GM21825 (cell line): ENCODE measurements around the gene ZNF608.

Source experiments
- ATAC-seq: cut with Tn5 transposase; IDR thresholded peaks from one replicate; pipeline ENCODE4 v1.9.1; 2021; ENCODE audit warnings: mild to moderate bottlenecking, moderate library complexity; ENCODE audit not compliant: unreplicated experiment

ZNF608 gene

DNA sequence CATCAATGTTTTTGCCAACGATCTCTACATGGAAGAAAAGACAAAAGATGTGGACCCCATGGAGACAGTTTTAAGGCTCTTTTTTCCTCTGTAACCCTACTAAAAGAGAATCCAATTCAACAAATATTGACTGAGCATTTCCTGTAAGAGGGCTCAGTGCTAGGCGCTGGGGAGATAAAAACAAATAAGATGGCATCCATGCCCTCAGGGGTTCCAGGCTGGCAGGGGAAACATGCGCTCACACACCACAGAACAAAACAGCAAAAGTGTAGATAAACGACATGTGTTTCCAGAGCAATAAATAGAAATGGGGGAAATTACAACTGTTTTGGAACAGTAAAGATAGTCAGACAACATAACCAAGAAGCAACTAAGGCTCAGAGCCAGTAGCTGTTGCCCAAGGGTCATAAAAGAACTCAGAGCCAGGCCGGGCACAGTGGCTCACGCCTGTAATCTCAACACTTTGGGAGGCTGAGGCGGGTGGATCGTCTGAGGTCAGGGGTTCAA, 25.2 kb downstream of the ZNF608 start:
- ATAC-seq = no peak

DNA sequence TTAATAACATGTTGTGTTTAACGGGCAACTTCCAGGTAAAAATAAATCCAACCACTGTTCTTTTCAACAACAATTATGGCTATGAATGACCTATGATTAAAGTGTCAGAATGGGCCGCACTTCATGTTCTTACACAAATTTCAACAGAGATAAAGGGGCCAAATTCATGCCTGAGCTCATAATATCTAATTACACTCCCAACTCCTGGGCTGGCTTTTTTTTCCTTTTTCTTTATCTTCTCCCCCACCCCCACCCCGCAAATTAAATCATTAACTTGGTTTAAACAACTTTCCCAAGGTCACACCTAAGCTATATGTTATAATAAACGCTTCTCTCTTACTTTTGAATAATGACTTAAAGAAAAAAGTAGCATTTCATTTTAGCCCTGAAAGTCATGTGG, 25.8 kb downstream of the ZNF608 start:
- no peak for ATAC-seq

DNA sequence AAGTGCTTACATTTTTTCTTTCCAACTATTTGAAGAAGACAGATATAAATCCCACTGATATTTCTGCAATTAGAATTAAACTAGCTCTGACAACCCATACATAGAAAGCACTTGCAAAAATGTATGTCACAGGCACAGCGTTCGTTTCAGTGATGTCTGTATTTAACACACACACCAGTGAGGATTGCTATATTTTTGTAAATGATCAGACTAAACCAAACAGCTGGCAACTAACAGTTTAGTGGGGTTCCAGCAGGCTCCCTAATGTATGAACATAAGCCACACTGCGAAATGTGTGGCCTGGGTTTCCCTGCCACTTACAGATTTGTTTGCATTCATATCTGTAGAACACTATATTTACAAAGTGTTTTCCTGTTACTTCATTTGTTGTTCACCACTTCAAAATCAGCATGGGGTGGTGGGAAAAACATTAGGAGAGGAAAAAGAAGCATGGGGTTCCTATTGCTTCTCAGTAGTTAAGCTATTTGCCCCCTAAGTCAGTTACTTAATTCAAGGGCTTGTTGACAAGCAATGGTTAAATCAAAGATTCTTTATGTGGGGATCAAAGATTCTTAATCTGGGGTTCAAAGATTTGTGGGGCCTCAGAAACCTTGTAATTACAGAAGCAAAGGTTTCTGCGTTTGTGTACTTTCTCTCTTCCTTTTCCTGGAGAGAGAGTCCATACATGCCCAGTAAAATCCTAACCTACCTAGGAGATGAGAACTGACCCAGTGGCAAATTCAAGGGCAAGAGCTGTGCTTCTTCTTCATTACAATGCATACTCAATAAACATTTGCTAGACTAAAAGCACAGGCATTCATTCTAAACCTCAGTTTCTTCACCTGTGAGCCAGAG, 27.1 kb downstream of the ZNF608 start:
- no peak for ATAC-seq

DNA sequence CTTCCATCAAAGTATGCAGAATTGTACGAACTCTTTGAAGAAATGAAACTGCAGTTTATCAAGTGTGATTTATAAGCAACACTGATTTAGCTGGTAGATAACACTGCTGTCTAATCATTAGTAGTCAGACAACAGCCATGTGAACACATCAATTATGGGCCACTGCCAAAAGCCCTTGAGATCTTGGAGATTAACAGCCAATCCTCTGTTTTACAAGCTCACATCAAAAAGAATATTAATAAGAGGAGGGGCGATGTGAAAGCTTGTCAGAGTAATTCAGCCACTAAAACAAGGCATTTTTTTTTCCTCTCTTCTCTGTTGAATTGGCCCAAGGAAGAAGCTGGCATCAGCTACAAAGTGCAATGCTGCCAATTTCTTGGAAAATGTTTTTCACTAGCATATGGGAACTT, 28.1 kb downstream of the ZNF608 start:
- no peak for ATAC-seq

DNA sequence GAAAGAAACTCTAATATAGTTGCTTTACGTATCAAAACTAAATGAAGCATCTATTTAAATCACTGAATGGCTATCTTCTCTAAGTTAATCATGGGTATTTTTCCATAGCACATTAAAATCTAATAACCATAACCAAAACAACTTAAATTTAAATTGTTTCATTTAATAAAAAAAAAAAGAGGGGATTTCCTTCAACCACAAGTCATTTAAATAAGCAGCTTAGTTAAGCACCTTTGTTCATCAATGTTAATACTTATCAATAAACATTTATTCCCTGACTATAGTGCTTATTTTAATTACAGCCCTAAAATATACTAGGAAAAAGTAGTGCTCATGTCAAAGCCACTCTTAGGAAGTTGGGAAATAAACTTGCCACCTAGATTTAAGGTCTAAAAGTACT, 30.3 kb downstream of the ZNF608 start:
- no peak for ATAC-seq

DNA sequence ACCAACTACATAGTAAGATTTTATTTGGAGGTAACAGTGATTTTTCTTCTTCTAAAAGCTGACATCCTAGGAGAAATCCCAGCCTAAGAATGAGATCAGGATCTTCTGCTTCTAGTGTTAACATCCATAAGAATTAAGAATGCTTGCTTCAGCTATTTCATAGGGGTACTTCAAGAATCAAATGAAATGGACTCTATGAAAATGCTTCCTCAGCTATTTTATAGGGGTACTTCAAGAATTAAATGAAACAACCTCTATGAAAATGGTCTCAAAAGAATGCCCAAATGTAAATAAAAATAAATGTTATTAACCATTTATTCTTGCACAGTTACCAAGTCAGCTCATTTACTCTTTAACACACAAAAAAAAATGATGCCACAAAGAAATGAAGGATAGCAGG, 31.5 kb downstream of the ZNF608 start:
- no peak for ATAC-seq

DNA sequence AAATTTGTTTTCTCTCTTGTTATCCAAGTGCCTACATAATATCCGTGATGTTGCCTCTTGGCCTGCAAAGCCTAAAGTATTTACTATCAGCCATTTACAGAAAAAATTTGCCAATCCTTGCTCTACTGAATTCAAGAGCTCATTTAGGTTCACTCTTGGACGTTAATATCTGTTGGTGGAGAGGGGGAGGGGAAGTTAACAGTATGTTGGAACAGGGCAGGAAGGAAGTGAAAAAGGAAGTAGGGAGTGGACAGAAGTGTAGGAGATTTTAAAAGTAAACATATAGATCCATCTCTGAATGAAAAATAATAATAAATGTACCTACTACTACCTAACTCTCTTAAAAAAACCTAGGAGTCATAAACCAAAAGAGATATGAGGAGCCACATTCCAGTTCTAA, 32.8 kb downstream of the ZNF608 start:
- no peak for ATAC-seq

DNA sequence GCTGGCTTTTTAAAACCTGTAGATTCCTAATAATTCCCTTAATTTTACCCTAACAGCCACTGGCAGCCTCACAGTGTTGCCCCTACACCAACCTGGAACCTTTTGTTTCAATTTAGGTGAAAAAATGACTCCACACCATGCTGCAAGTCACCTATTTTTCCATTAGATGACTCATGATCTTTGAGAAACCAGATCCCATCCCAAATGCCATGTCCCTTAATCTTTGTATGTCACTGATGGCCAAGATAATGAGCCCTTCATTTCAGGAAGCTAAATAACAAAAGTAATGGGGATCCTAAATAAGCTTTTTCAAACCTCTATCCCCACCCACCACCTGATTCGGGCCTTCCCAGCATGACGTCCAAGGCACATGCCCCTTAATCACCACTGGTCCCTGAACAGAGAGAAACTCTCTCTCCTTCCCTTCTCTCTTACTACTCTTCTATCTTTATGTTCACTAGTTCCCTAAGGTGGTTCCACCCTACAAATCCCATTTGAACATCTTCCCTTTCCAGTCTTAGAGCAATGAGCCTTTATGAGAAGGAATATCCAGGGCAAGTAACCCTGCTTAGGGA, 33.6 kb downstream of the ZNF608 start:
- no peak for ATAC-seq

DNA sequence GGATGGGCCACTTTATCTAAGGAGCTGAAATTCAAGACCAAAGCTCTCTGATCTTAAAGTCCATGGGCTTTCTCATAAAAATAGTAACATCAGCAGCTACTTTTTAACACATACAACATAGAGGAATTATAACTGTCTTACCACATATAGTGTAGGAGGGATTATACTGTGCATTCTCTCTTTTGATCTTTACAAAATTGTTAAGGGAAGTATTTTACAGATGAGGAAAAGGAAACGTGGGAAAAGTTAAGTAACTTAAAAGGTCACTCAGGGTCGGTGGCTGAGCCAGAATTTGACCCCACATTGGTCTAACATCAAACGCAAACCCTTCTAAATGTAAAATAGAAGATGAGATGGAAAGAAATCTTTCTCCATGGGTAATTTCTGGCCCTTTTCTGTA, 38.4 kb downstream of the ZNF608 start:
- ATAC-seq = no peak

DNA sequence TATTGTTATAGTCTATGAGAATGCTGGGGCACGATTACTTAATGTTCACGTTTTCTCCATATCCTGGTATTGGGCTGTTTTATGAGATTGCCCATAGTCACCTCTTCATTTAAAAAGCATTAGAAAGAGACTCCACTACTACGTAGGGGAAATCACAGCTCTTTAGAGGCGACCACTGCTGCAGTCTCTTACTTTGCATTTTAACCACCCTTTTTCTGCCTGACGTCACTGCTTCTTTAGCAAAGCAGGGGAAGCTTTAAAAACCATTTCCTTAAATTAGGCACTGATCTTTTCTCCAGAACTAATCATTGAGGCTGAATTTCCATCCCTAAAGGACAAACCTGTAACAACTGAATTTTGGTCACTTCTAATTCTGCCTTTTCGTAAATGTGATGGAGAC, 38.9 kb downstream of the ZNF608 start:
- ATAC-seq = no peak

DNA sequence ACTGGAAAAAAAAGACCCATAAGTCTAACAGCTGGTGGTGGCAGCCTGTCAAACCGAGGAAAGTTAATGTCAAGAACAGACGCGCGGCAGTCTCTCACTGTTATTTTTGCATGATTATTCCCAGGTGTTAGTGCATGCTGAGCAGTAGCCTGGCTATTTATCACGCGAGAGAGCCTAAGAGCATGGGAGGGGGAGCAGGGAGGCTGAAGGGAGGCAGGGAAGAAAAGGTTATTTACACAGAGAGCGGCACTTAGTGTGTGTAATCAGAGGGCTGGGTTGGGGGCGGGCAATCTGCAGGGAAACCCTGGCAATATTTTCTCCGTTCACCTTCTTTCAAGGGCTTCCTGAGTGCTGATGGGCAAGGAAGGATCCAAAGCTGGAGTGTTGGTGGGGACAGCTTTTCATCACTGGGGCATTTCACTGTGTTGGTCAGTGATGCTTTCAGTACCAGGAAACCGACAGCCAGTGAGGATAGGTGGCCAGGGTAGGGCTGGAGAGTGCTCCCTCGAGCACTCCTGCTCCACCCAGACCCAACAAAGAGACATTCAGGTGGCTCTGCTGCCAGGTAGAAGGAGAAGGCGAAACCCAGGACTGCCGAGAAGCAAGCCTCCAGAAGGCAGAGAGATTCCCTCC, 39.6 kb downstream of the ZNF608 start:
- no peak for ATAC-seq

DNA sequence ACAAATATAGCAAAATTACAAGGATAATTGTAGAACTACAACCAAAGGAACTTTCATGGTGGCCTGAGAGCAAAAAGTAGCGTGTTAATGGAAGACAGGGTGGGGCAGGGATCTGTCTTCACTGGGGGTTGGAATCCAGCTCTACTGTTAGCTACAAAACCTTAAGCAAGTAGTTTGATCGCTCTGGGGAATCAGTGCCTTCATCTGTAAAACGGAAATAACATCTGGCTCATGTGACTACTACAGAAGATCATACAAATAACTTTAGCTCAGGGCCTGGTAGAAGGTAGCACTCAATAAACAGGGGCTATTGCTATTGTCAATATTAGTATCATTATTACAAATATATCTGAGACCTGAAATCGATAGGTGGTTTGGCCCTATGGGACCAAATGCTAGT, 40.4 kb downstream of the ZNF608 start:
- no peak for ATAC-seq

DNA sequence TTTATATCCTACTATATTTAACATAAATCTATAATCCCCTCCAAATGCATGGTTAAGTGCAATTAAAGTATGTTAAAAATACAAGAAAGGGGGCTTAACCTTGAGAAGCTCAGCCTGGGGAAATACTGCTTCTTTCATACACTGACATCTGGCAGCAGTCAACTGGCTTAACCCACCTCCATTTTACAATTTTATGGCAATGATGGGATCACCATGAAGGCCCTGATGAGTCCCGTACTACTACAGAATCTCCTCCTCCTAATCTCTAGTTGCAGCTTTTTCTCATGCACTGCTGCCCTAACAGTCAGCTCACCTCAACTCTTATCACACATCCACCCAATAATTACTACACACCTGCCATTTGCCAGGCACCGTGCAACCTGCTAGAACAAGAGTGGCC, 40.9 kb downstream of the ZNF608 start:
- no peak for ATAC-seq

DNA sequence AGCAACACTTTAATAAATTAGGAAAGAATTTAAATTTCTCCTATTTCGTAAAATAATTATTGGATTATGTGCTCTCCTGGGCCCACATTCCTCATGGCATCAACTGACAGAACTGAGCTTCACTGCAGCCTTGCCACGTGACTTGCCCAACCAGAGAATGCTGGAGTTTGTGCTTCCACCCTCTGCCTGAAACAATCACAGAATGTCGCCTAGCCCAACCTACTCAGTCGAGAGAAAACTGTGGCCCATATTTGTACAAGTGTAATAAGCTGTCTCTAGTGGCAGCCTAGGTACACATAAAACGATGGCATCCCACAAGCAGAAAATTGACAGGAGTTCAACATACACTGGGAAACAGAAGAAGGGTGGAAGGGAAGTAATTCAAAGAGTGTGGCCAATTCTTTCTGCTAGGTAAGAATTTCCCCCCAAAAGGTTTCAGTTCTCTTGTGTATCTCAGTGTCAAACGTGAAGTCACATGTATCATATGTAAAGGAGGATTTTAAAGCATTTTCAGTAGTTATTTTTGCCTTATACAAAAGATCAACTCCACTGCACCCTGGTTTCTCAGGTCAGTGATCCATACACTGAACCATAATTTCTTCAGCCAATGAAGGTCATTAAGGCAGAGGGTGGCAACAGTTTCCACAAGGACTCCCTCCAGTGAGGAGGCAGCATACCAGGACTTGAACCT, 41.7 kb downstream of the ZNF608 start:
- peak; percentile 78 for ATAC-seq

DNA sequence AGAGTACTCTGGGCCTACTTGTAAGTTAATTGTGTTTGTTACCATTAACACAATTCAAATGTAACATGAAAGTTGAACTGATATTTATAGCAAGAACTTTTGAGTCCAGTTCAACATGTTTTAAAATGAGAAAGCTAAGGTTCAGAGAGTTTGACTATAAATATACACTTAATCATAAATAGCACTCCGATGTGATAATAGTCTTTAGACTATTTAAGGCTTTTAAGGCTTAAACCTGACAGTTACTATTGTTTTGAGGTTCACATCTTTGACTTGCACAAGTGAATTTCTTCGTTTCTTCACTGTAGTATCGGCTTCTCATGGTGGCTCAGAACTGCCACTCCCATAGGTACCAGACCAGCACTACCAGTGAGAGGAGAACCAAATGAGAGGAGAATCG, 42.4 kb downstream of the ZNF608 start:
- ATAC-seq = no peak

DNA sequence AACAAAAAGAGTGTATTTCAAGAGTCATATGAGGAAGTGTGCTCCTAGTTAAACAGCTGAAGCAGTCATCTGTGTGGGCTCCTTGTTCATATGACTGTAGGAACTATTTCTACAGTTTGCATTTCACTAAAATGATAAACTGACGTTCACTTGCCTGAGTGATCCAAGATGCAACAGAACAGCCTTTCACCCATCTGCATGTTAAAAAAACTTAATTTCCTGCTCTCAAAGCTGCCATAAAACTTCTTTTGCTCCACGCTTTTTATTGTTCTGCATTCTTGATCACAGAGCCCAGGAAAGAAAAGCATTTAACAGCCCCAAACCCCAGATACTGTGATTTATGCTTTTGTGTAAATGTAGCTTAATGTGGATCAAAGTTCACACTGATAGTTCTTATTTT, 43.9 kb downstream of the ZNF608 start:
- ATAC-seq = no peak

DNA sequence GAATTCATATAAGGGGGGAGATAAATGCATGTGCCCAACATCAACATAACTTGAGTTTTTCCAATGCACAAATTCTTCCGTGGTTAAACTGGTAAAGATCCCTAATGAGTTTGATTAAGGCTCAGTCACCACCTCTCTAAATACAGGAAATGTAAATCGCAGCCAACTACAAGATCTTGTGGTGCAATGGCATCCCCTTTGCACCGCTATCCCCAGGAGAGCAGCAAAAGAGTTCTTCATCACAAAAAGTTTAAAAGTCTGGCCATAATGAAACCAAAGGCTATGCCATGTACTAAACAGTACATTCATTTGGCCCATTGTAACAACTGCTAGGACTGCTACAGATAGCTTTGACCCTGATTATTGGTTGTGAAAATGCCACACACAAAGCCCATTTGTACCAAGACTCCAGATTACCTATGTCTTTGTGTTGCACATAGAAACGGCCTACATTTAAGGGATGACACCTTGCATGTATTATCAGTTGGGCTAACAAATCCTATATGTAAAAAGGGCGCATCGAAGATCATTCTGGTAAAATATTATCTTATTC, 44.5 kb downstream of the ZNF608 start:
- no peak for ATAC-seq

DNA sequence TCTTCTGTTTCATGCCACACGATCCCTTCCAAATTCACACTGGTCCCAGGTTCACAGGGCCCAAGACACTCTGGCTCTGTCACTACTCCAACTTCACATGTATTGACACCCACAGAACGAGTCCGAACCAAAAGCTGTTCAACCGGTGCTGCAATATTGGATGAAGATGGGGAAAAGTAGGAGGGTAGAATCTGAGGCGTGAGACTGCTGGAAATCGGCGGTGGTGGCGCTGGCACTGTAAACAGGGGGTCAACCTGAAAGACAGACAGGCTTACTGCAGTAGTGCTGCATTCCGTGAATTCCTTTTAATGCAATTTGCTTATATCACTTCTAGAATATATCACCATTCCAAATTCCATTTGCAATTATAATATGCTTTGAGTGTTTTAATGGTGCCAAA, 45.4 kb downstream of the ZNF608 start:
- ATAC-seq = no peak

DNA sequence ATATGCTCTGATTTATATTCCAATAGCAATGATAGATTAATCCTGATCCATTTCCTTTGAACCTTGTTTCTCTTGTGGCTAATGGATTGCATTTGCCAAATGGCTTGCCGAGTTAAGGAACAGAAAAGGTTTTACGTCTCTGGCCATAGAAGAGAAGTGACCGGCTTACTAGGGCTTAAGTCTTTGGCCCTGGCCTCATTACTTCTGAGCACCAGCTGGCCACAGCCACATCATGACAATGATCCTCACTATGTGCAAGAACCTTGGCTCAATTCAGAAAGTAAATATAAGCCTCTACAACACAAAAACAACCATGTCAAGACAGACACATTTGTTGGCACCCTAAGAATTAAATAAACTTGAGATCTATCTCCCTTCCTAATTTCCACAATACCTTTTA, 46.1 kb downstream of the ZNF608 start:
- no peak for ATAC-seq

DNA sequence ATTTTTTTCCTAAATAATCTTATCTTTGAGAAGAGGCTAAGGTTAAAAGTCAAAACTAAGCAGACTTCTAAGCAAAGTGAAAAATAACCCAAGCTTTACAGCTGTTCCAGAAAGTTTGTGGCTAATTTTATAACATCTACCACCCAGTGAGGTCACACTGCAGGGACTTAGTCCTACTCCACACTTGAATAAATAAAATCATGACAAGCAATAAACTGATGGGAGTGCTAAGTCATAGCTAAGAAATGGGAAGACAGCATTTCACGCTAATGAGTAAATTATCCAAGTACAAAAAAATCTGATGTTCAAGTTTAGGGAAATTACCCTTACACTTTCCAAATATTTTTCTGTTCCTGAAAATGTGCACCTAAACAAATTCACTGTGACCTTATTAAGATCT, 47.7 kb downstream of the ZNF608 start:
- no peak for ATAC-seq

DNA sequence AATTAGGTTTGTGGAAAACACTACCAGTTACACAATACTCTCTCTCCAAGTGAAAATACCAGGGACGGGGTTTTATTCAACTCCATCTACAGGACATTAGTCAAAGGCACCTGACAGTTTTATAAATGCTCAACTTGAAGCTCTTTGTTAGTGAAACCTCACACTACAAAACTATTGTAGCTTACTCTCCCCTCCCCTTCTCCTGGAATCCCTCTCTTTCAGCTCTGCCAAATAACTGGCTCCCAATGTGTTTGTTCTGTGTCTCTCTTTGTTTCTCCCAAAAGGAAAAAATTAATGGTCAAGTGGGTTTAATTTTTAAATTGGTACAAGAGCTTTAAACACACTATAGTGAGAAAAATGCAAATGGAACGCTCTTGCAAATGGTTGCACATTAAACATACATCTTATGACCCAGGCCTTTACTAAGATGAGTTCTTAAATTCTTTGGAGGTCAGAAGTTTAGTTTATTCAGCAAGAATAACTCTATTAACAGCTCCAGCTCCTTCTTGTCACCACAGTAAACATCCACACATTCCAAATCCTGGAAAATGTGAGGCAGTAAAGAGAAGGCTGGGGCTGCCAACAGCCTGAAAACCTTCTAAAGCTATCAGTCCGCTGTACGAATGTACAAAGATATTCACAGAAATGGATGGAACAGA, 48.4 kb downstream of the ZNF608 start:
- ATAC-seq = no peak
